ENCODE data around the gene EML5.

The EML5 gene

GRCh38 chr14:88706425-88706824 is 86.3 kb downstream of the EML5 start:
- Histone ChIP-seq H3K9ac (ENCODE audit: low read depth, low read length) (no peak overlapping the region), H3K4me1 (ENCODE audit: control insufficient read depth, insufficient read depth, low read length) (no peaks in the 10 kb centered on the region), H3K9me3 (replicated peaks; ENCODE audit: low read length) (no peaks in the 10 kb centered on the region), H3K36me3 (ENCODE audit: insufficient read depth, low read length) (no peaks in the 10 kb centered on the region), H3K4me3 (ENCODE audit: low read length) (no peak overlapping the region), H3K4me2 (ENCODE audit: low read length) (no peak overlapping the region), H3K27me3 (ENCODE audit: control insufficient read depth, insufficient read depth, low read length) (no peaks in the 10 kb centered on the region)

- Histone ChIP-seq H3K9me3 (replicated peaks; ENCODE audit: low read length) (no peaks in the 10 kb centered on the region), H3K9ac (ENCODE audit: low read depth, low read length) (no peak overlapping the region), H3K36me3 (ENCODE audit: insufficient read depth, low read length) (no peaks in the 10 kb centered on the region), H3K4me3 (ENCODE audit: low read length) (no peak overlapping the region), H3K27me3 (ENCODE audit: control insufficient read depth, insufficient read depth, low read length) (no peaks in the 10 kb centered on the region), H3K4me2 (ENCODE audit: low read length) (no peak overlapping the region), H3K4me1 (ENCODE audit: control insufficient read depth, insufficient read depth, low read length) (no peaks in the 10 kb centered on the region)
These were observed 94.1 kb downstream of the EML5 start for GRCh38 chr14:88698651-88699050.

- peaks cover under 1% of the 10 kb centered on the region for H3K27me3 ChIP-seq (ENCODE audit: control insufficient read depth, insufficient read depth, low read length)
- no peaks in the 10 kb centered on the region for H3K4me1 ChIP-seq (ENCODE audit: control insufficient read depth, insufficient read depth, low read length)
- H3K36me3 ChIP-seq (ENCODE audit: insufficient read depth, low read length) = no peaks in the 10 kb centered on the region
- H3K4me3 ChIP-seq (ENCODE audit: low read length) = no peak overlapping the region
- no peaks in the 10 kb centered on the region for H3K9me3 ChIP-seq (replicated peaks; ENCODE audit: low read length)
- no peak overlapping the region for H3K4me2 ChIP-seq (ENCODE audit: low read length)
- no peak overlapping the region for H3K9ac ChIP-seq (ENCODE audit: low read depth, low read length)
These were observed 96.9 kb downstream of the EML5 start for GRCh38 chr14:88695870-88696269.

- Histone ChIP-seq H3K4me3 (ENCODE audit: low read length) (no peak overlapping the region), H3K9ac (ENCODE audit: low read depth, low read length) (no peak overlapping the region)
These were observed 104.4 kb downstream of the EML5 start for GRCh38 chr14:88688386-88688785.

GRCh38 chr14:88683119-88683518 is 109.6 kb downstream of the EML5 start:
- H3K4me3 ChIP-seq (ENCODE audit: low read length) = no peak overlapping the region
- H3K9me3 ChIP-seq (replicated peaks; ENCODE audit: low read length) = no peaks in the 10 kb centered on the region
- no peaks in the 10 kb centered on the region for H3K36me3 ChIP-seq (ENCODE audit: insufficient read depth, low read length)
- no peak overlapping the region for H3K9ac ChIP-seq (ENCODE audit: low read depth, low read length)
- H3K4me2 ChIP-seq (ENCODE audit: low read length) = no peak overlapping the region
- H3K27me3 ChIP-seq (ENCODE audit: control insufficient read depth, insufficient read depth, low read length) = no peaks in the 10 kb centered on the region
- H3K4me1 ChIP-seq (ENCODE audit: control insufficient read depth, insufficient read depth, low read length) = no peaks in the 10 kb centered on the region

More at GRCh38 chr14:88688386-88688785, 104.4 kb downstream of the EML5 start:
- Histone ChIP-seq H3K36me3 (ENCODE audit: insufficient read depth, low read length) (no peaks in the 10 kb centered on the region), H3K27me3 (ENCODE audit: control insufficient read depth, insufficient read depth, low read length) (peaks cover 2% of the 10 kb centered on the region), H3K4me2 (ENCODE audit: low read length) (no peak overlapping the region), H3K4me1 (ENCODE audit: control insufficient read depth, insufficient read depth, low read length) (no peaks in the 10 kb centered on the region), H3K9me3 (replicated peaks; ENCODE audit: low read length) (no peaks in the 10 kb centered on the region)

GRCh38 chr14:88682495-88683114 is 110.1 kb downstream of the EML5 start:
- H3K36me3 ChIP-seq (ENCODE audit: insufficient read depth, low read length) = no peaks in the 10 kb centered on the region
- no peaks in the 10 kb centered on the region for H3K4me1 ChIP-seq (ENCODE audit: control insufficient read depth, insufficient read depth, low read length)
- H3K27me3 ChIP-seq (ENCODE audit: control insufficient read depth, insufficient read depth, low read length) = no peaks in the 10 kb centered on the region
- H3K4me3 ChIP-seq (ENCODE audit: low read length) = no peak overlapping the region
- H3K9me3 ChIP-seq (replicated peaks; ENCODE audit: low read length) = no peaks in the 10 kb centered on the region
- H3K9ac ChIP-seq (ENCODE audit: low read depth, low read length) = no peak overlapping the region
- no peak overlapping the region for H3K4me2 ChIP-seq (ENCODE audit: low read length)

GRCh38 chr14:88681755-88682494 is 110.8 kb downstream of the EML5 start:
- no peak overlapping the region for H3K9ac ChIP-seq (ENCODE audit: low read depth, low read length)
- no peaks in the 10 kb centered on the region for H3K4me1 ChIP-seq (ENCODE audit: control insufficient read depth, insufficient read depth, low read length)
- no peaks in the 10 kb centered on the region for H3K9me3 ChIP-seq (replicated peaks; ENCODE audit: low read length)
- H3K4me2 ChIP-seq (ENCODE audit: low read length) = no peak overlapping the region
- H3K27me3 ChIP-seq (ENCODE audit: control insufficient read depth, insufficient read depth, low read length) = no peaks in the 10 kb centered on the region
- H3K4me3 ChIP-seq (ENCODE audit: low read length) = no peak overlapping the region
- no peaks in the 10 kb centered on the region for H3K36me3 ChIP-seq (ENCODE audit: insufficient read depth, low read length)

GRCh38 chr14:88669346-88669745 is 123.4 kb downstream of the EML5 start:
- H3K4me3 ChIP-seq (ENCODE audit: low read length) = no peak overlapping the region
- no peak overlapping the region for H3K9ac ChIP-seq (ENCODE audit: low read depth, low read length)
- H3K36me3 ChIP-seq (ENCODE audit: insufficient read depth, low read length) = no peaks in the 10 kb centered on the region
- no peaks in the 10 kb centered on the region for H3K9me3 ChIP-seq (replicated peaks; ENCODE audit: low read length)
- peaks cover 4% of the 10 kb centered on the region for H3K27me3 ChIP-seq (ENCODE audit: control insufficient read depth, insufficient read depth, low read length)
- no peaks in the 10 kb centered on the region for H3K4me1 ChIP-seq (ENCODE audit: control insufficient read depth, insufficient read depth, low read length)
- H3K4me2 ChIP-seq (ENCODE audit: low read length) = no peak overlapping the region

GRCh38 chr14:88668448-88669116 is 124.2 kb downstream of the EML5 start:
- Histone ChIP-seq H3K27me3 (ENCODE audit: control insufficient read depth, insufficient read depth, low read length) (peaks cover 4% of the 10 kb centered on the region), H3K9ac (ENCODE audit: low read depth, low read length) (no peak overlapping the region), H3K4me2 (ENCODE audit: low read length) (no peak overlapping the region)

GRCh38 chr14:88667555-88668273 is 125.0 kb downstream of the EML5 start:
- Histone ChIP-seq H3K4me3 (ENCODE audit: low read length) (no peak overlapping the region), H3K9ac (ENCODE audit: low read depth, low read length) (no peak overlapping the region), H3K4me2 (ENCODE audit: low read length) (peak overlapping the region; percentile 46), H3K9me3 (replicated peaks; ENCODE audit: low read length) (no peaks in the 10 kb centered on the region), H3K27me3 (ENCODE audit: control insufficient read depth, insufficient read depth, low read length) (peaks cover 4% of the 10 kb centered on the region), H3K36me3 (ENCODE audit: insufficient read depth, low read length) (no peaks in the 10 kb centered on the region), H3K4me1 (ENCODE audit: control insufficient read depth, insufficient read depth, low read length) (no peaks in the 10 kb centered on the region)

More at GRCh38 chr14:88668448-88669116, 124.2 kb downstream of the EML5 start:
- H3K36me3 ChIP-seq (ENCODE audit: insufficient read depth, low read length) = no peaks in the 10 kb centered on the region
- no peaks in the 10 kb centered on the region for H3K9me3 ChIP-seq (replicated peaks; ENCODE audit: low read length)
- no peak overlapping the region for H3K4me3 ChIP-seq (ENCODE audit: low read length)
- no peaks in the 10 kb centered on the region for H3K4me1 ChIP-seq (ENCODE audit: control insufficient read depth, insufficient read depth, low read length)

- no peak overlapping the region for H3K9ac ChIP-seq (ENCODE audit: low read depth, low read length)
- H3K4me2 ChIP-seq (ENCODE audit: low read length) = no peak overlapping the region
- no peaks in the 10 kb centered on the region for H3K9me3 ChIP-seq (replicated peaks; ENCODE audit: low read length)
- no peaks in the 10 kb centered on the region for H3K27me3 ChIP-seq (ENCODE audit: control insufficient read depth, insufficient read depth, low read length)
- H3K4me3 ChIP-seq (ENCODE audit: low read length) = no peak overlapping the region
- no peaks in the 10 kb centered on the region for H3K36me3 ChIP-seq (ENCODE audit: insufficient read depth, low read length)
- H3K4me1 ChIP-seq (ENCODE audit: control insufficient read depth, insufficient read depth, low read length) = no peaks in the 10 kb centered on the region
These were observed 132.7 kb downstream of the EML5 start for GRCh38 chr14:88660056-88660455.
